Stomach smooth muscle (tissue), 2 donors: ENCODE data around the gene IARS2.

Source experiments
- H3K27ac ChIP-seq: one replicate; pipeline ENCODE4 v1.7.0; 2013; ENCODE audit warnings: mild to moderate bottlenecking, low read length, inconsistent platforms
- H3K27me3 ChIP-seq, 2 donors: one replicate each; pipeline ENCODE4 v1.7.0; 2013; ENCODE audit warnings: low read length in 2 of 2; ENCODE audit not compliant: insufficient read depth in 2 of 2, control insufficient read depth in 1 of 2
- H3K36me3 ChIP-seq, 2 donors: one replicate each; pipeline ENCODE4 v1.7.0; 2013; ENCODE audit warnings: low read length in 2 of 2; ENCODE audit not compliant: control insufficient read depth in 2 of 2, insufficient read depth in 2 of 2
- H3K4me1 ChIP-seq: one replicate; pipeline ENCODE4 v1.7.0; 2013; ENCODE audit warnings: low read length; ENCODE audit not compliant: control insufficient read depth, insufficient read depth
- H3K4me3 ChIP-seq, 2 donors: one replicate each; pipeline ENCODE4 v1.7.0; 2013; ENCODE audit warnings: low read length in 2 of 2
- H3K9ac ChIP-seq, 2 donors: one replicate each; pipeline ENCODE4 v1.7.0; 2013; ENCODE audit warnings: low read length in 2 of 2, mild to moderate bottlenecking in 1 of 2
- H3K9me3 ChIP-seq, 2 donors: one replicate each; pipeline ENCODE4 v1.7.0; 2013; ENCODE audit warnings: low read length in 2 of 2; ENCODE audit not compliant: control insufficient read depth in 2 of 2
- donor health status: healthy.
- donor health status: Pancreatic carcinoma.

The IARS2 gene

DNA sequence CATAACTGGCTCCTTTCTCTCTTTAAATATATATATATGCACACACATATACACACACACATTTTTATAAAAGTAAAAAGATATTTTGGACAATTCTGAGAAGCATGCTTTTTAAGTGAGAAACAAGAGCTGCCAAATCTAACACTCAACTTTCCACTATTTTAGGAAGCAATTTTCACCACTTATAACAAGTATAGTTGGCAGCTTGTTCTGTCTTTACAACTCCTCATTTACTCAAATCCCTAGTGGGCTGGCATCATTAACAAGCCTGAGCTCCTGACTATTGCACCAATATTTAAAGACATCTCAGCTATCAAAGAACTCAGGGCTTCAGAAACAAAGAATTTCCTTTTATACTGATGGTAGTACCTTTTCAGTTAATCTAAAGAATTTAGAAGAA, 101.8 kb downstream of the IARS2 start:
- Histone ChIP-seq H3K9ac (no peak overlapping the region), H3K36me3 (peaks cover 24 to 30% of the 10 kb centered on the region in 2 donors), H3K27me3 (no peaks in the 10 kb centered on the region), H3K4me1 (no peaks in the 10 kb centered on the region), H3K9me3 (no peaks in the 10 kb centered on the region), H3K4me3 (no peak overlapping the region), H3K27ac (no peak overlapping the region)
